Loucy (cell line): ENCODE results near the gene MMP20.

ENCODE experiments used
- CTCF ChIP-seq: fragments of 200-600 bp; sonication (generic); conservative IDR thresholded peaks from 2 replicates; pipeline ENCODE4 v1.5.1; 2014; ENCODE audit warnings: mild to moderate bottlenecking, antibody characterized with exemption, low read length
- EZH2phosphoT487 ChIP-seq: fragments of 200-600 bp; IDR thresholded peaks from 2 replicates; pipeline ENCODE4 v1.6.1; 2018; ENCODE audit warnings: antibody characterized with exemption, mild to moderate bottlenecking, moderate library complexity, borderline replicate concordance

GRCh38 chr11:102546923-102547471, 78.1 kb downstream of the MMP20 start:
- TF ChIP-seq CTCF (no peak), EZH2phosphoT487 (no peak)
